ENCODE data around the gene SLC35G2. TPM values are rescaled to one million over a fixed set of nuclear protein-coding genes. Genes with fewer than 3 reads are reported as not detected.

The SLC35G2 gene
- polyA plus RNA-seq, 2 of the 4 experiments (the other 2 are of a cell fraction): 17.2 to 34.8 TPM

GRCh38 chr3:136802481-136802996 lies 16.4 kb upstream of the SLC35G2 start:
- TF ChIP-seq HOXA7 (CRISPR knock-in tag; IDR thresholded peaks at IDR 0.05) (no peak), HDAC2 (IDR thresholded peaks at IDR 0.05) (no peak), SREBF2 (IDR thresholded peaks at IDR 0.05) (no peak), EHF (CRISPR knock-in tag; IDR thresholded peaks at IDR 0.05) (no peak), FOXS1 (CRISPR knock-in tag; IDR thresholded peaks at IDR 0.05) (no peak), JUNB (IDR thresholded peaks at IDR 0.05) (no peak), KDM1A (IDR thresholded peaks at IDR 0.05; ENCODE audit: low read depth) (no peak), GATA3 (IDR thresholded peaks at IDR 0.05; ENCODE audit: borderline replicate concordance) (no peak), NFE2L2 (conservative IDR thresholded peaks at IDR 0.05; ENCODE audit: low read length) (no peak), ZSCAN20 (CRISPR knock-in tag; IDR thresholded peaks at IDR 0.05) (no peak), SMC3 (IDR thresholded peaks at IDR 0.05) (no peak), RFX5 (IDR thresholded peaks at IDR 0.05) (no peak), JUN (IDR thresholded peaks at IDR 0.05) (no peak), KDM5A (IDR thresholded peaks at IDR 0.05) (no peak), RNF2 (IDR thresholded peaks at IDR 0.05; ENCODE audit: borderline replicate concordance, low read depth) (no peak)
- TF ChIP-seq, protein P1, sequence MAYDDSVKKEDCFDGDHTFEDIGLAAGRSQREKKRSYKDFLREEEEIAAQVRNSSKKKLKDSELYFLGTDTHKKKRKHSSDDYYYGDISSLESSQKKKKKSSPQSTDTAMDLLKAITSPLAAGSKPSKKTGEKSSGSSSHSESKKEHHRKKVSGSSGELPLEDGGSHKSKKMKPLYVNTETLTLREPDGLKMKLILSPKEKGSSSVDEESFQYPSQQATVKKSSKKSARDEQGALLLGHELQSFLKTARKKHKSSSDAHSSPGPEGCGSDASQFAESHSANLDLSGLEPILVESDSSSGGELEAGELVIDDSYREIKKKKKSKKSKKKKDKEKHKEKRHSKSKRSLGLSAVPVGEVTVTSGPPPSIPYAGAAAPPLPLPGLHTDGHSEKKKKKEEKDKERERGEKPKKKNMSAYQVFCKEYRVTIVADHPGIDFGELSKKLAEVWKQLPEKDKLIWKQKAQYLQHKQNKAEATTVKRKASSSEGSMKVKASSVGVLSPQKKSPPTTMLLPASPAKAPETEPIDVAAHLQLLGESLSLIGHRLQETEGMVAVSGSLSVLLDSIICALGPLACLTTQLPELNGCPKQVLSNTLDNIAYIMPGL (CRISPR knock-in tag; IDR thresholded peaks at IDR 0.05; ENCODE audit: borderline replicate concordance): no peak
- TF ChIP-seq, protein P2, sequence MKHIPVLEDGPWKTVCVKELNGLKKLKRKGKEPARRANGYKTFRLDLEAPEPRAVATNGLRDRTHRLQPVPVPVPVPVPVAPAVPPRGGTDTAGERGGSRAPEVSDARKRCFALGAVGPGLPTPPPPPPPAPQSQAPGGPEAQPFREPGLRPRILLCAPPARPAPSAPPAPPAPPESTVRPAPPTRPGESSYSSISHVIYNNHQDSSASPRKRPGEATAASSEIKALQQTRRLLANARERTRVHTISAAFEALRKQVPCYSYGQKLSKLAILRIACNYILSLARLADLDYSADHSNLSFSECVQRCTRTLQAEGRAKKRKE (CRISPR knock-in tag; IDR thresholded peaks at IDR 0.05; ENCODE audit: low read depth): no peak
- ChIA-PET CTCF (interaction anchor here (0.6 to 0.9 kb wide), 2 partner anchors 16 to 50 kb away, joined by 3 to 4 read pairs; partner anchors contain the start of gene STAG1), POLR2A (no interaction called here)
- FAIRE-seq: no peak
- Histone ChIP-seq H3K27ac (no peak overlapping the region), H3K9me3 (no peaks in the 10 kb centered on the region), H3K4me1 (no peaks in the 10 kb centered on the region; the same call in 2 of the 3 replicates), H3K4me2 (no peak overlapping the region), H3K4me3 (no peak overlapping the region)
- ATAC-seq: no peak
- 67% methylated on average over 5 of the region's 5 CpGs for WGBS (ENCODE audit: missing lambda C conversion rate)
- DNase-seq (ENCODE audit: low read depth in 1 of 2, low spot score in 1 of 2): no peak

- ATAC-seq (no peak), FAIRE-seq (no peak)
- POLR2A ChIA-PET: no interaction called here
Observed at GRCh38 chr3:136804141-136804540, 14.8 kb upstream of the SLC35G2 start.

More at GRCh38 chr3:136804141-136804540, 14.8 kb upstream of the SLC35G2 start:
- Histone ChIP-seq H3K9me3 (no peaks in the 10 kb centered on the region), H3K4me1 (no peaks in the 10 kb centered on the region; the same call in 2 of the 3 replicates), H3K4me2 (no peak overlapping the region), H3K27ac (no peak overlapping the region), H3K4me3 (no peak overlapping the region)
- TF ChIP-seq ESRRA (IDR thresholded peaks at IDR 0.05; ENCODE audit: borderline replicate concordance, low read length) (no peak), MAFK (IDR thresholded peaks at IDR 0.05; ENCODE audit: partially characterized antibody) (no peak), CEBPB (IDR thresholded peaks at IDR 0.05) (no peak), POLR2AphosphoS2 (conservative IDR thresholded peaks at IDR 0.05; ENCODE audit: low read length) (no peak), FOSB (CRISPR knock-in tag; IDR thresholded peaks at IDR 0.05) (no peak), PHF8 (IDR thresholded peaks at IDR 0.05; ENCODE audit: borderline replicate concordance, low read depth) (no peak), GATA3 (IDR thresholded peaks at IDR 0.05; ENCODE audit: borderline replicate concordance) (no peak), HOXB13 (CRISPR knock-in tag; IDR thresholded peaks at IDR 0.05; ENCODE audit: low read depth) (no peak), USF2 (IDR thresholded peaks at IDR 0.05) (no peak), ZNF302 (CRISPR knock-in tag; IDR thresholded peaks at IDR 0.05) (no peak), MAZ (IDR thresholded peaks at IDR 0.05; ENCODE audit: borderline replicate concordance, low read depth, low read length) (no peak), EHMT2 (IDR thresholded peaks at IDR 0.05; ENCODE audit: low read depth) (no peak), CBX8 (IDR thresholded peaks at IDR 0.05) (no peak), KDM5A (IDR thresholded peaks at IDR 0.05) (no peak), TFCP2L1 (CRISPR knock-in tag; IDR thresholded peaks at IDR 0.05) (no peak), FOSL2 (IDR thresholded peaks at IDR 0.05) (no peak), FOSL2 (CRISPR knock-in tag; IDR thresholded peaks at IDR 0.05) (no peak), JUNB (IDR thresholded peaks at IDR 0.05) (no peak)
- CTCF ChIA-PET: no interaction called here
- no peak for DNase-seq (ENCODE audit: low read depth in 1 of 2, low spot score in 1 of 2)
- WGBS (ENCODE audit: missing lambda C conversion rate): 89% methylated on average over 4 of the region's 4 CpGs
